Measurements from ENCODE around the gene WDR31. TPM values are rescaled to one million over a fixed set of nuclear protein-coding genes. Genes with fewer than 3 reads are reported as not detected.
A peak's percentile ranks its signal among the peaks of the same experiment; 100 is the strongest.
"Not testable (repeated sequence)": the region's sequence is repeated elsewhere in the genome, so short reads cannot be mapped to it uniquely, and the experiment has no call there.

The WDR31 gene
- polyA plus RNA-seq, 1 donor from 2014 or later: 0.13 TPM

- Mint-ChIP-seq H3K27ac (no peak overlapping the region), H3K36me3 (no peaks in the 10 kb centered on the region), H3K4me1 (peaks cover 0 to 3% (median 0%) of the 10 kb centered on the region in 3 donors), H3K9me3 (no peaks in the 10 kb centered on the region), H3K27me3 (peaks cover 15% of the 10 kb centered on the region), H3K4me3 (no peak overlapping the region)
Observed at GRCh38 chr9:113301548-113301947, 38.5 kb downstream of the WDR31 start.

DNA sequence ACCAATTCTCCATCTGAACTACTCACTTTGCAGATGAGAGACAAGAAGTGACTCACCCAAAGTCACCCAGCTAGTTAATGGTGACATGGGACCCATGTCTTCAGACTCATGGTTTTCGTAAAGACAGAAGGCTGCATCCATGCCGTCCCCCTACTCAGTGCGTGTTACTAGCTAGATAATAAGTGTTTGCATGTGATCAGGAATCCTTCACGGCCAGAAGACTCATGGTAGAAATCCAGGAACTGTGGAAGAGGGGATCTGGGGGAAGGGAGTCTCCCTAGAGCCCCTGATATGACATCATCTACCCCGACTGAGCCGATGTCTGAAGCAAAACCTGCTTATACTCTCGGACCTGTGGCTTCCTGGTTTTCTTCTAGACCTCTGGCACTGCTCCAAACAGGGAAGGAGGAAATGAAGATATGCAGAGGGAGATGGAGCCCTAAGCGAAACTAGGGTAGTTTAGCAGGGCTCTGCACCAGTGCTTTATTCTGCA is 40.2 kb downstream of the WDR31 start:
- no peak overlapping the region for H3K4me3 Mint-ChIP-seq
- H3K27ac Mint-ChIP-seq: peak overlapping the region in 1 of 3 donors; percentile 58
- H3K27me3 Mint-ChIP-seq: peaks cover 8% of the 10 kb centered on the region
- peaks cover 0 to 3% (median 1%) of the 10 kb centered on the region in 3 donors for H3K4me1 Mint-ChIP-seq
- H3K9me3 Mint-ChIP-seq: no peaks in the 10 kb centered on the region
- no peaks in the 10 kb centered on the region for H3K36me3 Mint-ChIP-seq

DNA sequence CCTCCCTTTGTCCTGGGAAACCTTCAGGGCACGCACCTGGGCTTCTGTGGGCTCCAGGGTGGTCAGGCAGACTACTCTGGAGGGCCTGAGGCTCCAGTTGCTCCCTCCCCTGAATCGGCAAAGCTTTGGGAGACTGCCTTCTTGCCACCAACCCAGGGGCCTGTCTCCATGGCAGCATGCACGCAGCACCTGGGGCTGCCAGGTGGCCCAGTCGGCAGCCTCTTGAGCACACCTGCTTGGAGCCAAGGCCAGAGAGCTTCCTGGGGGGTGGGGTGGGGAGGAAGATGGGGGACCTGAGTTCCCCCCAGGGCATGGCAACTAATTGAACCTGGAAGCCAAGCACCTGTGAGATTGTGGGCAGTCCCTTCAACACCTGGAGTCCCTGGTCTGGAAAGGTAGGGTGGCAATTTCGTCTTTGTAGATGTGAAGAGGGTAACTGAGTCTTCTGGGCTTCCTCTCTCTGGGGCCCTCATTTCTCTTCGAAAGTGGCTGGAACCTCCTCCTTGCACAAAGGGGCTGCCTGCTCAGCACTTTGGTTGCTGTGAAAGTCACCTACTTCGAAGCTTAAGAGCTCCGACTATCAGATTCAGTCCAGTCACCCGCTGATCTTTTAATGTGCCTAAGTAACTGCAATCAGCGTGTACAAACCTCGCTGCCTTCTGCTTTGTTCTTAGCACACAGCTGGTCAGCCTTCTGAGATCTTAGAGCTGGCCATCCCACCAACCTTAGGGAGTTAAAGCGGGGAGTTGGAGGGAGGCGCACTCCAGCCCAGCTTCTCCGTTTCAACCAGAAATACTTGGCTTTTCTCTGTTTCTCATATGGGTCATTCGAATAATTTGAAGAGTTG is 40.9 kb downstream of the WDR31 start:
- no peaks in the 10 kb centered on the region for H3K9me3 Mint-ChIP-seq
- H3K36me3 Mint-ChIP-seq: no peaks in the 10 kb centered on the region
- H3K27me3 Mint-ChIP-seq: peaks cover 7% of the 10 kb centered on the region
- no peak overlapping the region for H3K27ac Mint-ChIP-seq
- no peak overlapping the region for H3K4me3 Mint-ChIP-seq
- peaks cover 0 to 3% (median 1%) of the 10 kb centered on the region in 3 donors for H3K4me1 Mint-ChIP-seq

GRCh38 chr9:113298311-113298710 is 41.8 kb downstream of the WDR31 start:
- Mint-ChIP-seq H3K4me1 (peaks cover 0 to 3% (median 1%) of the 10 kb centered on the region in 3 donors), H3K27ac (no peak overlapping the region), H3K9me3 (no peaks in the 10 kb centered on the region), H3K27me3 (peaks cover 7% of the 10 kb centered on the region), H3K4me3 (no peak overlapping the region), H3K36me3 (no peaks in the 10 kb centered on the region)

DNA sequence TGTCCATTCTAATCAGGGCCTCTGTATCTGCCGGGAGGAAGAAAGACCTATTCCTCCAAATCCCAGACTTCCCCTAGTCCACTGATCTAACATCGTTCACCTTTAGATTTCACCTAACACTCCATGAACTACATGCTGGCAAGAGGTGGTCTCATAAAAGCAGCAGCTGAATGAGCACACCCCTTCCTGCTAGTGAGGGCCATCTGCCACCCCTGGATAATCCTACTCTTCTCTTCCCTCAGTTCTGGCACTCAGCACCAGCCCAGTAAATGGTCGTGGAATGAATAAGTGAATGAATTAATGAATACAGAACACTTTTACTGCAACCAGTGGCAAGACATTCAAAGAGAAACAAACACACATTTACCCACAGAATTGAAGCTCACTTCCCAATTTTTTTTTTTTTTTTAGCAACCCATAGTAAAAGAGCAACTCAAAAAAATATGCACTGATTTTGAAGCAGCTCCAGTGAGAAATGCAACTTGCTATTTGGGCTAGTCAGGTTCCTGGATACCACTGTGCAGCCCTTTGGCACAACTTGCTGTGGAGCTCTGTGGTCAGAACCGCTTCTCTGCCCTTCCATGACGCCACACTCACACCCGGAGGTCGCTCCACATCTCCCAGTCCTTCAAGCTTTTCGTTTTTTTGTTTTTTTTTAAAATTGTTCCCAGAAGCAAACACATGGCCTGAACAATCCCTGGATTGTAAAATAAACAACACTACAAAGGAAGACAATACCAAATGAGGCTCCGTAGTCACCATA is 43.1 kb downstream of the WDR31 start:
- Mint-ChIP-seq H3K27me3 (peaks cover 4% of the 10 kb centered on the region), H3K36me3 (peaks cover 1% of the 10 kb centered on the region), H3K9me3 (no peaks in the 10 kb centered on the region), H3K4me1 (peaks cover 0 to 1% (median 0%) of the 10 kb centered on the region in 3 donors), H3K4me3 (no peak overlapping the region), H3K27ac (no peak overlapping the region)

DNA sequence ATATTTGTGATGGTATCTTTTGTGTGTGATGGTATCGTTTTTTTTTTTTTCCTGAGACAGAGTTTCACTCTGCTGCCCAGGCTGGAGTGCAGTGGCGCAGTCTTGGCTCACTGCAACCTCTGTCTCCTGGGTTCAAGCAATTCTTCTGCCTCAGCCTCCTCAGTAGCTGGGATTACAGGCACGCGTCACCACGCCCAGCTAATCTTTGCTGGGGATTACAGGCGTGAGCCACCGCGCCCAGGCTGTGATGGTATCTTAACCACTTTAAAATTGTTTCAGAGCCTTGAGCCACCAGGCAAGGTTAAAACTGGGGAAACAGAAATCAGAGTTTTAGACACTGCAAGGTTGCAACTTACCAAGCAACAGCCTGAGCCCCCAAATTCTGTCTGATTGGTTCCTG is 43.8 kb downstream of the WDR31 start:
- not testable (repeated sequence) for H3K27me3 Mint-ChIP-seq, H3K36me3 Mint-ChIP-seq, H3K4me3 Mint-ChIP-seq, H3K9me3 Mint-ChIP-seq, H3K4me1 Mint-ChIP-seq, H3K27ac Mint-ChIP-seq

DNA sequence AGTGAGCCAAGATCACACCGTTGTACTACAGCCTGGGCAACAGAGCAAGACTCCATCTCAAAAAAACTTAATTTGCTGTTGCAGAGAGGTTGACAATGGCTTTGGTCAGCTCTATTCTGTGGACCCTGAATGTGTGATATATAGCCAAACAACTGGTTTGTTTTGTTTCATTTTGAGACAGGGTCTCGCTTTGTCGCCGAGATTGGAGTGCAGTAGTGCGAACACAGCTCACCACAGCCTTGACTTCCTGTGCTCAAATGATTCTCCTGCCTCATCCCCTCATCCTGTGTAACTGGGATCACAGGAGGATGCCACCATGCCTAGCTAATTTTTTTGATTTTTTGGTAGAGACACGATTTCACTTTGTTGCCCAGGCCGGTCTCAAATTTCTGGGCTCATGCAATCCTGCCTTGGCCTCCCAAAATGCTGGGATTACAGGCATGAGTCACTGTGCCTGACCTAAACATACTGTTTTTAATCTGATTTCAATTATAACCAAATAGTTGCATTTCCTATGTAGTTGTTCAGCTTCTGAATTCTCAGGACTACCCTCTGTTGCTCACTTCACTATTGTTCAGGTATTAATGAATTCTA is 46.7 kb downstream of the WDR31 start:
- Mint-ChIP-seq H3K4me1 (peaks cover 0 to 1% (median 0%) of the 10 kb centered on the region in 3 donors), H3K27me3 (no peaks in the 10 kb centered on the region), H3K27ac (peak overlapping the region in 1 of 3 donors; percentile 50), H3K4me3 (no peak overlapping the region), H3K36me3 (peaks cover 4% of the 10 kb centered on the region), H3K9me3 (no peaks in the 10 kb centered on the region)

GRCh38 chr9:113290052-113290607 is 49.9 kb downstream of the WDR31 start:
- Mint-ChIP-seq H3K4me3 (no peak overlapping the region), H3K4me1 (peaks cover 0 to 1% (median 0%) of the 10 kb centered on the region in 3 donors), H3K27me3 (no peaks in the 10 kb centered on the region), H3K36me3 (peaks cover 4% of the 10 kb centered on the region), H3K9me3 (no peaks in the 10 kb centered on the region), H3K27ac (no peak overlapping the region)

- Mint-ChIP-seq H3K4me1 (peaks cover 0 to 3% (median 0%) of the 10 kb centered on the region in 3 donors), H3K36me3 (peaks cover 8% of the 10 kb centered on the region), H3K9me3 (no peaks in the 10 kb centered on the region), H3K4me3 (no peak overlapping the region), H3K27ac (no peak overlapping the region), H3K27me3 (no peaks in the 10 kb centered on the region)
Observed at GRCh38 chr9:113289091-113289490, 51.0 kb downstream of the WDR31 start.

- H3K4me1 Mint-ChIP-seq: peaks cover 14 to 15% (median 14%) of the 10 kb centered on the region in 3 donors
- peaks cover 8% of the 10 kb centered on the region for H3K36me3 Mint-ChIP-seq
- no peaks in the 10 kb centered on the region for H3K27me3 Mint-ChIP-seq
- peak overlapping the region in 1 of 4 donors; percentile 10 for H3K4me3 Mint-ChIP-seq
- no peaks in the 10 kb centered on the region for H3K9me3 Mint-ChIP-seq
- no peak overlapping the region for H3K27ac Mint-ChIP-seq
Observed at GRCh38 chr9:113281356-113281755, 58.7 kb downstream of the WDR31 start.

- H3K9me3 Mint-ChIP-seq: no peaks in the 10 kb centered on the region
- no peak overlapping the region for H3K4me3 Mint-ChIP-seq
- no peak overlapping the region for H3K27ac Mint-ChIP-seq
- H3K36me3 Mint-ChIP-seq: peaks cover 4% of the 10 kb centered on the region
- peaks cover 13 to 18% (median 15%) of the 10 kb centered on the region in 3 donors for H3K4me1 Mint-ChIP-seq
- no peaks in the 10 kb centered on the region for H3K27me3 Mint-ChIP-seq
Observed at GRCh38 chr9:113278840-113279239, 61.2 kb downstream of the WDR31 start.

GRCh38 chr9:113275157-113276131 is 64.6 kb downstream of the WDR31 start, which contains the start of the genes CDC26 and PRPF4:
Gene CDC26, minus strand, starts transcription at chr9:113275572. Its CDS starts 3,065 bp downstream, at chr9:113272507.
Gene PRPF4, plus strand, starts transcription at chr9:113275658. Its CDS starts 86 bp downstream, at chr9:113275744.
- Mint-ChIP-seq H3K27me3 (no peaks in the 10 kb centered on the region), H3K9me3 (no peaks in the 10 kb centered on the region), H3K4me1 (peaks cover 4 to 15% (median 11%) of the 10 kb centered on the region in 3 donors), H3K36me3 (no peaks in the 10 kb centered on the region), H3K4me3 (no peak within 1 kb of the TSS), H3K27ac (no peak within 1 kb of the TSS)

DNA sequence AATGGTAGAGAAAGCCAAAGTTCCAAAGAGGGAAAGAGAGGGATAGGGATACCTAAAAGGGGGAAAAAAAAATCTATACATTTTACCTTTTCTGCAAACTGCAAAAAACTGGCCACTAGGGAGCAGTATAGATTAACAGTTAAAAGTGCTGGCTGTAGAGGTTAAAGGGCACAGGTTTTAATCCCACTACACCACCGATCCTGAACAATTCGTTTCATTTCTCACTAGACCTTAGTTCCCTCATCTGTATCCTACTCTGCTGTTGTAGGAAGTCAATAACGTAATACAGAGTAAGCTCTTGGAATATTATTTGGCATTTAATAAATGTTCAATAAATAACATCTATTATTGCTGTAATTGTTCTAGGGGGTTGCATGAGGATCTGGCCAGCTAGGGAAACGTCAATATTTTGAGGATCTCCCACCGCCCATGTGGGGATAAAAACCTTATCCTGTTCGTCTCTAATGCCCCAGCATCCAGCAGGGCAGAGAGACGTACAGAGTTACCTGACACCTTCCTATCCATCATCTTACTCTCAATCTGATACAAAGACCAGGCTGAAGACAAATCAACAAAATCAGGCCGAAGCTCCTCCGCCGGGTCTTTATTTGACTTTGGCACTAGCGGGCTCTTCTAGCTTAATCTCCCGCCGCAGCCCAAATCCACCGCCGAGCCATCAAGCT is 65.5 kb downstream of the WDR31 start:
- no peak overlapping the region for H3K27ac Mint-ChIP-seq
- H3K4me1 Mint-ChIP-seq: peaks cover 5 to 15% (median 8%) of the 10 kb centered on the region in 3 donors
- peaks cover 2% of the 10 kb centered on the region for H3K36me3 Mint-ChIP-seq
- H3K4me3 Mint-ChIP-seq: no peak overlapping the region
- no peaks in the 10 kb centered on the region for H3K27me3 Mint-ChIP-seq
- no peaks in the 10 kb centered on the region for H3K9me3 Mint-ChIP-seq
